Measurements from ENCODE around the gene FCER2.

DNA sequence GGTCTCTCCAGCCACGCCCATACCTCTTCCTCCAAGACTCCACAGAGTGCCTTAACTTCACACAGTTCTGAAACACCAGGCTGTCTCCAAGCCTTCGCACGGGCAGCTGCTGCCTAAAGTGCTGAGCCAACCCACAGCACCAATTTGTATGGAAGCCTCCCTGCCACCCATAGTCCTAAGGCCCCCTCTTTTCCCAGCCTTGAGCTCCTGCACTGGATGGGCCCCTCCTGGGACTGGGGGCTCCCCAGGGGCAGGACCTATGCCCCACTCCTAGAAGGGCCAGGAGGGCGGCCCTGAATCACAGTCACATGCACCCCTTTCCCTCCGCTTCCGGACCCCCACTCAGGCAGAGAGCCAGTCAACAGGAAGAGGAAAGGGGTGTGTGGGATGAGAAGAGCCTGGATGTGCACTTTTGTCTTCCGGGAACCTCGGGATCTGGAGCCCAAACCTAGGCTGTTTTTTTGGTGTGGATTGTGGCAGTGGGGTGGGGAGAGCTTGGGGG, 5.1 kb upstream of the FCER2 start:
- TF ChIP-seq, protein P1, sequence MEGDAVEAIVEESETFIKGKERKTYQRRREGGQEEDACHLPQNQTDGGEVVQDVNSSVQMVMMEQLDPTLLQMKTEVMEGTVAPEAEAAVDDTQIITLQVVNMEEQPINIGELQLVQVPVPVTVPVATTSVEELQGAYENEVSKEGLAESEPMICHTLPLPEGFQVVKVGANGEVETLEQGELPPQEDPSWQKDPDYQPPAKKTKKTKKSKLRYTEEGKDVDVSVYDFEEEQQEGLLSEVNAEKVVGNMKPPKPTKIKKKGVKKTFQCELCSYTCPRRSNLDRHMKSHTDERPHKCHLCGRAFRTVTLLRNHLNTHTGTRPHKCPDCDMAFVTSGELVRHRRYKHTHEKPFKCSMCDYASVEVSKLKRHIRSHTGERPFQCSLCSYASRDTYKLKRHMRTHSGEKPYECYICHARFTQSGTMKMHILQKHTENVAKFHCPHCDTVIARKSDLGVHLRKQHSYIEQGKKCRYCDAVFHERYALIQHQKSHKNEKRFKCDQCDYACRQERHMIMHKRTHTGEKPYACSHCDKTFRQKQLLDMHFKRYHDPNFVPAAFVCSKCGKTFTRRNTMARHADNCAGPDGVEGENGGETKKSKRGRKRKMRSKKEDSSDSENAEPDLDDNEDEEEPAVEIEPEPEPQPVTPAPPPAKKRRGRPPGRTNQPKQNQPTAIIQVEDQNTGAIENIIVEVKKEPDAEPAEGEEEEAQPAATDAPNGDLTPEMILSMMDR (IDR thresholded peaks at IDR 0.05 in 8 of 11, conservative IDR thresholded peaks at IDR 0.05 in 3 of 11), result no peak
- TF ChIP-seq POLR2A (IDR thresholded peaks at IDR 0.05), result no peak
- peak in 2 of 3 donors; percentile 28 to 41 for TF ChIP-seq POLR2AphosphoS5 (IDR thresholded peaks at IDR 0.05)
